Measurements from ENCODE around the gene OBSCN.

- TF ChIP-seq CTCF (conservative IDR thresholded peaks at IDR 0.05; ENCODE audit: low read depth, low read length): peak; percentile 17; the same call in 1 of the 2 replicates
- no peak for TF ChIP-seq CEBPB (IDR thresholded peaks at IDR 0.05; ENCODE audit: low read depth, low read length)
- TF ChIP-seq RCOR1 (IDR thresholded peaks at IDR 0.05; ENCODE audit: insufficient replicate concordance, low read length): no peak
- TF ChIP-seq USF2 (IDR thresholded peaks at IDR 0.05; ENCODE audit: low read depth, low read length): no peak
- TF ChIP-seq RAD21 (IDR thresholded peaks at IDR 0.05; ENCODE audit: low read length): no peak
- TF ChIP-seq POLR2A (IDR thresholded peaks at IDR 0.05; ENCODE audit: low read depth, low read length): no peak
- no peak for TF ChIP-seq MXI1 (IDR thresholded peaks at IDR 0.05; ENCODE audit: borderline replicate concordance, low read depth, low read length)
- no peak for TF ChIP-seq BHLHE40 (IDR thresholded peaks at IDR 0.05; ENCODE audit: low read depth, low read length)
- no peak for TF ChIP-seq RFX5 (IDR thresholded peaks at IDR 0.05; ENCODE audit: low read depth, low read length)
- no peak for TF ChIP-seq FOS (IDR thresholded peaks at IDR 0.05; ENCODE audit: low read depth, low read length)
- TF ChIP-seq MAZ (IDR thresholded peaks at IDR 0.05; ENCODE audit: borderline replicate concordance, low read depth, low read length): no peak
- TF ChIP-seq CHD1 (IDR thresholded peaks at IDR 0.05; ENCODE audit: low read depth, low read length): no peak
- TF ChIP-seq SMC3 (IDR thresholded peaks at IDR 0.05; ENCODE audit: low read depth, low read length): no peak
- TF ChIP-seq MAFK (IDR thresholded peaks at IDR 0.05; ENCODE audit: low read depth, low read length): no peak
These were observed 208.5 kb downstream of the OBSCN start, which contains the start of gene TRIM17 for GRCh38 chr1:228416217-228416933.
